HTERT RPE-1 (cell line): ENCODE measurements around the gene RINL.
"Not testable (repeated sequence)": the region's sequence is repeated elsewhere in the genome, so short reads cannot be mapped to it uniquely, and the experiment has no call there.

Experiments
- in situ Hi-C: fragments of 300-500 bp; cut with MboI; formaldehyde crosslinking; loops from 4 replicates; pipeline ENCODE4 v1.14.3; 2020; ENCODE audit warnings: low sequenced_read_pairs

RINL gene

DNA sequence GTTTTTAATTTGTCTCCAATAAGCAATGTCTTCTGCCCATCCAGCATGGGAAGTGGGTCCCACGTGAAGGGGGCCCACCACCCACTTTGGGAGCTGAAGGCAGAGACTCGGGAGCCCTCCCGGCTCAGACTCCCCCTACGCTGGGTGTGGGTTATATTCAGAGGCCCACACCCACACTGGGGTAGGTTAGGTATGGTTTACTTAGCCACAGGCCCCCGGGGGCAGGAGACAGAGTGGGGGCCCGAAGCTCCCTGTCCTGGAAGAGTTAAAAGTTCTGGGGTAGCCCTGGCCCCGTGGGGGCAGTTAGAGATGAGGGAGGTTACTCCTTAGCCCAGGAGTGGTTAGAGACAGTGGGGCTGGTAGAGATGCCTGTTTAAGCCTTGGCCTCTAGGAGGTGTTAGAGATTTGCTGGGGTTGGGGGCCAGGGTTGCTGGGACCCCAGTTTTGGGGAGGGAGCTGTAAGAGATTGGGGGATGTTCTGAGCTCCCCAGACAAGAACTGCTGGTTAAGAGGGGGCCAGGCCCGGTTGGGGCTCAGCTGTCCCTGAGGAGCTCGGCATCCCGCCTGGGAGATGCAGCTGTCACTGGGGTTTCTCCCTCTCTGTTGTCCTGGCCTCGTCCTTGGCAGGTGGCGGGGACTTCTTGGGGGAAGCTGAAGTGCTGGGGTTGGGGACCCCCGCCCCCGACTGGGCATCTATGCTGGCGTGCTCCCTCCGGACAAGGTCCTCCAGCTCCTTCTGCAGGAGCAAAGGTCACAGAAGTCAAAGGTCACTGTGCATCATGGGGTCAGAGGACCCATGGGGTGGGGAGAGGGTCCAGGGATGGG is 712 bp upstream of the RINL start:
- in situ Hi-C loops, result no loop called here

- in situ Hi-C loops, result no loop called here
Observed at GRCh38 chr19:38875656-38876395, 2.2 kb downstream of the RINL start.

- in situ Hi-C loops, result not testable (repeated sequence)
Observed at GRCh38 chr19:38873400-38873799, 4.7 kb downstream of the RINL start.

DNA sequence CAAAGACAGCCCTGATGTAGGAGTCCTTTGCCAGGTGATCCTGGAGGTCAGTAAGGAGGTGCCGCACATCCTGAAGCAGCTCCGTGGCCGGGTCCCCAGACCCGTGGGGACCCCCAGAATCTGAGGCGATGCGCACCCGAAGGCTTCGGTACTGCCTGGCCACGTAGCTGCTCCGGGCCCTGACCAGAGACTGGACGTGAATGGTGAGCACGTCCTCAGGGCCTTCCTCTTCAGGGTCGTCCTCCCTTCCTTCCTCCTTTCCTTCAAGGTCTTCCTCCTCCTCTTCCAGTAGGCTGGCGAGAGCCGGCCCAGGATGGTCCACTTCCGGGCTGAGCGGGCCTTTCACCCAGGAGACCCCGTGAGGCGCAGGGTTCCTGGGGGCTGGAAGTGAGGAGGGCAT is 7.5 kb downstream of the RINL start:
- in situ Hi-C loops, result no loop called here

GRCh38 chr19:38869836-38870607 is 8.1 kb downstream of the RINL start:
- in situ Hi-C loops, result no loop called here

DNA sequence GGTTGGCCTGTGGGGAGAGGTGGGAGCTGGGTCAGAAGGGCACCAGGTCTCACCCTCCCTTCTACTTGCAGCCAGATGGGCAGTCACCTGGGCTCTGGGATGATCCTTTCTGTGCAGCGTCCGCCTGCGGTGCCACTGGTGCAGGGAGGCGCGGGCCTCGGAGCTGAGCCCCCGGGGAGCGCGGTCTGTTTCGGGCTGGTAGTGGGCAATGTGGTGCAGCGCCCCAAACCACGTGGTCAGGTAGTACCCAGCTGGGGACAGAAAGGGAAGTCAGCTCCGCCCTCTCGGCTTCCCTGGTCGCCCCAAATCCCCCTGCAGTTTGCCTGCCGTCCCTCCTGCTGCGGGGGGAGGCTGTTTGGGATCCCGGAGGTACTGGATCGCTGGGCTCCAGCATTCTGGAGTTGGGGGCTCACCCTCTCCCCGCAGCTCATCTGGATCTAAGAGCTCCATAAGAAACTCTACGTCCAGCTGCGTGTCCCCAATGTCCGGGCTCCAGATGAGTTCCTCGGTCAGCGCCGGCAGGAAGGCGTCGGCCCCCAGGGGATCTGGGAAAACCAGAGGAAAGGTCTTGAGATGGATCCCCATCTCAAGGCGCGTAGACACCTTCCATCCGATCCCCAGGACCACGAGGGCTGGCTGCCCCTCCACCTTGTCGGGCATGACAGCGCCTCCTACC is 8.8 kb downstream of the RINL start:
- in situ Hi-C loops, result no loop called here

DNA sequence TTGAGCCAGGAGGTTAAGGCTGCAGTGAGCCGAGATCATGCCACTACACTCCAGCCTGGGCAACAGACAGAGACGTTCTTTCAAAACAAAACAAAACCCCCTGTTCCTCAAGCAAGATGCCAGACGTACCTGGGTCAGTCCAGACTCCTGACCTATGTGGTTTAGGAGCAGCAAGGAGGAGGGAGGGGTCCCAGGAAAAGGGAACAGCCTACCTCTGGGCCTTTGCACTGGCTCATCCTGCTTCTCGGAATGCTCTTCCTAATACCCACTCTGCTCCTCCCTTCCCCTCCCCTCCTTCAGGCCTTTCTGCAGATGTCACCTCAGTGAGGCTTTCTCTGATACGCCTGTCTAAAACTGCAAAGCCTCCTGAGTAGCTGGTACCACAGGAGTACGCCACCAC is 9.5 kb downstream of the RINL start:
- in situ Hi-C loops, result no loop called here

DNA sequence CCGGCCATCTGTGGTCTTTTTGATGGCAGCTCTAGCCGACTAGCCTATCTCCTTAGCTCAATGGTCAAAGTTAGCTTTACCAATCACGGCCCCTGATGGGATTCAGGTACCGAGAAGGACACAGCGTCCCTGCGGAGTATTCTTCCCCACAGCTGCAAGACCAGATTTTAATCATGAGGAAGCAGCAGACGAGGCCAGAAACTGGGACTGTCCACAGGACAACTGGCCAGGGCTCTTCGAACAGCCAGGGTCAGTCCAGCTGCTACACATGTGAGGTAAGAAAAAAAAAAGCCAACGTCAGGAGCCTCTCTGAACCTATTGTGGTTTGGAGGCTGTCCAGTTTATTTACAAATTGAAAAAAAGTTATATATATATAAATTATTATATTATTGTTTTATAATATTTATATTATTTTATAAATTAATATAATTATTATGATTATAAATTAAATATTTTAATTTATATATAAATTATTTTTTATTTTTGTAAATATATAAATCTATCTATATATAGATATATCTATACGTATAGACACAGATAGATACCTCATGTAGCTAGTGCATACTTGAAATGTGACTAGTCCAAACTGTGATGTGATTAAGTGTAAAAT is 10.8 kb downstream of the RINL start:
- in situ Hi-C loops, result no loop called here

DNA sequence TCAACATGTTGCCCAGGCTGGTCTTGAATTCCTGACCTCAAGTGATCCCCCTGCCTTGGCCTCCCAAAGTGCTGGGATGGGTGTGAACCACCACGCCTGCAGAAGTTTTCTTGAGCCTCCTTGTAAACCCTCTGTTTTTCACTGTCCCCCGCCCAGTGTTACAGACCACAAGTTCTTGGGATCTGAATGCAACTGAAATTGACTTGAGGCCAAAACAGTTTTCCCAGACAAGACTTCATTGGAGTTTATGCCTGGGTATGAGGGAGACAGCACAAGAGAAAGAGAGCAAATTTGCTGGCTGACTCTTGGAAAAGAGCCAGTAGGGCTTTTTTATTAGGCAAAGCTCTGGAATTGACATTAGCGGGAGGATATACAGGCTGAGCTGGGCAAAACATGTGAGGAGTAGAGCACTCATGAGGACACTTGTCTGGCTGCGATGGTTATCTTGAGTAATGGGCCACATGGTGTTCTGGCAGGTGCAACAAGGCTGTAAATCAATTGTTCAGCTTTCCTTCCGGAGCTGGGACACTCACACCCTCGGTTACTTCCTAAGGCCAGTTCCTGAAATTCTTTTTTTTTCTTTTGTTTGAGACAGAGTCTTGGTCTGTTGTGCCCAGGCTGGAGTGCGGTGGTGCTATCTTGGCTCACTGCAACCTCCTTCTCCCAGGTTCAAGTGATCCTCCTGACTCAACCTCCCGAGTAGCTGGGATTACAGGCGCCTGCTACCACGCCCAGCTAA is 15.6 kb downstream of the RINL start:
- in situ Hi-C loops, result no loop called here

GRCh38 chr19:38861368-38861767 is 16.7 kb downstream of the RINL start:
- in situ Hi-C loops, result no loop called here

GRCh38 chr19:38859631-38860204 is 18.4 kb downstream of the RINL start:
- in situ Hi-C loops, result not testable (repeated sequence)

DNA sequence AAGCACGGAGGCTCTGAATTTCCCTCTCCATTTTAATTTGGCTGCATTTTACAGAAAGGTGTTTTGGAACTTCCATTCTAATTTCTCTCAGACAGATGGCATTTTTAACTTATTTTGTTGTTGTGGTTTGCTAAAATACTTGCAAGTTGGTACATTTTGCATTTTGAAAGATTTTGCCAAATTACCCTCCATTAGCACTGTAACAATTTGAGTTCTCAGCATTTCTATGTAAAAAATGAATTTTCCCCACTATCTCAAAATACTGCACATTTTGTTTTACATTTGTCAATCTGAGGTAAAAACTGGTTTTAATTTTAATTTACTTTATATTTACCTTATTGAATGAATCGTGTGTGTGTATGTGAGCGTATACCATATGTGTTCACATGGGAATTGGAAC is 21.3 kb downstream of the RINL start:
- in situ Hi-C loops, result no loop called here

DNA sequence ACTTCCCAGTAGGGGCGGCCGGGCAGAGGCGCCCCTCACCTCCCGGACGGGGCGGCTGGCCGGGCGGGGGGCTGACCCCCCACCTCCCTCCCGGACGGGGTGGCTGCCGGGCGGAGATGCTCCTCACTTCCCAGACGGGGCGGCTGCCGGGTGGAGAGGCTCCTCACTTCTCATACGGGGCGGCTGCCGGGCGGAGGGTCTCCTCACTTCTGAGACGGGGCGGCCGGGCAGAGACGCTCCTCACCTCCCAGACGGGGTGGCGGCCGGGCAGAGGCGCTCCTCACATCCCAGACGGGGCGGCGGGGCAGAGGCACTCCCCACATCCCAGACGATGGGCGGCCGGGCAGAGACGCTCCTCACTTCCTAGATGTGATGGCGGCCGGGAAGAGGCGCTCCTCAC is 22.3 kb downstream of the RINL start:
- in situ Hi-C loops, result not testable (repeated sequence)

DNA sequence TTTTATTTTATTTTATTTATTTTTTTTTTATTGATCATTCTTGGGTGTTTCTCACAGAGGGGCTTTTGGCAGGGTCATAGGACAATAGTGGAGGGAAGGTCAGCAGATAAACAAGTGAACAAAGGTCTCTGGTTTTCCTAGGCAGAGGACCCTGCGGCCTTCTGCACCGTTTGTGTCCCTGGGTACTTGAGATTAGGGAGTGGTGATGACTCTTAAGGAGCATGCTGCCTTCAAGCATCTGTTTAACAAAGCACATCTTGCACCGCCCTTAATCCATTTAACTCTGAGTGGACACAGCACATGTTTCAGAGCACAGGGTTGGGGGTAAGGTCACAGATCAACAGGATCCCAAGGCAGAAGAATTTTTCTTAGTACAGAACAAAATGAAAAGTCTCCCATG is 23.1 kb downstream of the RINL start:
- in situ Hi-C loops, result not testable (repeated sequence)

DNA sequence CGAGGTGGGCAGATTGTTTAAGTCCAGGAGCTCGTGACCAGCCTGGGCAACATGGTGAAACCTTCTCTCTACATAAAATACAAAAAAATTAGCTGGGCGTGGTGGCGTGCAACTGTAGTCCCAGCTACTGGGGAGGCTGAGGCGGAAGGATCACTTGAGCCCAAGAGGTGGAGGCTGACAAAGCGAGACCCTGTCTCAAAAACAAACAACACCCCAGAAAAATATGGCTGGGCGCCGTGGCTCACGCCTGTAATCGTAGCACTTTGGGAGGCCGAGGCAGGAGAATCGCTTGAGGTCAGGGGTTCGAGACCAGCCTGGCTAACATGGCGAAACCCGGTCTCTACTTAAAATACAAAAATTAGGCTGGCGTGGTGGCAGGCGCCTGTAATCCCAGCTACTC is 24.9 kb downstream of the RINL start:
- in situ Hi-C loops, result no loop called here

- in situ Hi-C loops, result no loop called here
Observed at GRCh38 chr19:38852231-38853044, 25.6 kb downstream of the RINL start.

- in situ Hi-C loops, result no loop called here
Observed at GRCh38 chr19:38851622-38852230, 26.3 kb downstream of the RINL start.

DNA sequence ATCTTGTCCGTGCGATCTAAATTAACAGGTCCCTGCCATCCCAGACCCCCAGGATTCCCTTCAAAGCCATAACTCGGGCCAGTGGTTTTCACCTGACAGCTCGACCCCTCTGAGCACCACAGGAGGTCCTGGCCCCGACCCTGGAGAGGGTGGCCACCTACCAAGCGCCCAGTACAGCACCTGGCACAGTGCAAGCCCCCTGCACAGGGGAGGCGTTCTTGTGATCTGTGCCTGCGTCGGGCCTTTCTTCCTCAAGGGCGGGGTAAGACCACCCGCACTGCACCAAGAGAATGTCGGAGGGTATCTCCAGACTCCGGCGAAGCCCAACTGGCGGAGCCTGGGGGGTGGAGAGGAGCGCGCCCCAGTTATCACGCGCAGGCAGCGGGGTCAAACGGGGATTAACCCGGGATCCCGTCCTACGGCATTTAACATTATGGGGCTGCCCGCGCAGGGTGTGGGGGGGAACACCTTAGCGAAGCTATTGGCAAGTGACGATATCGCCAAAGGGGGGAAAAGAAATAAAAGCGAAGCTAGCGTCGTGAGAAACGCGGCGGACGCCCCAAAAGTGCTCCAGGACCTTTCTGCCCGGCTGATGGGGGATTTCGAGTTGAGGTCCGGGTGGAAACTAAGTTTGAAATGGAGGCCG is 27.0 kb downstream of the RINL start:
- in situ Hi-C loops, result no loop called here
